ENCODE measurements around the gene SEMA6A.
A peak's percentile ranks its signal among the peaks of the same experiment; 100 is the strongest.

Gene SEMA6A

DNA sequence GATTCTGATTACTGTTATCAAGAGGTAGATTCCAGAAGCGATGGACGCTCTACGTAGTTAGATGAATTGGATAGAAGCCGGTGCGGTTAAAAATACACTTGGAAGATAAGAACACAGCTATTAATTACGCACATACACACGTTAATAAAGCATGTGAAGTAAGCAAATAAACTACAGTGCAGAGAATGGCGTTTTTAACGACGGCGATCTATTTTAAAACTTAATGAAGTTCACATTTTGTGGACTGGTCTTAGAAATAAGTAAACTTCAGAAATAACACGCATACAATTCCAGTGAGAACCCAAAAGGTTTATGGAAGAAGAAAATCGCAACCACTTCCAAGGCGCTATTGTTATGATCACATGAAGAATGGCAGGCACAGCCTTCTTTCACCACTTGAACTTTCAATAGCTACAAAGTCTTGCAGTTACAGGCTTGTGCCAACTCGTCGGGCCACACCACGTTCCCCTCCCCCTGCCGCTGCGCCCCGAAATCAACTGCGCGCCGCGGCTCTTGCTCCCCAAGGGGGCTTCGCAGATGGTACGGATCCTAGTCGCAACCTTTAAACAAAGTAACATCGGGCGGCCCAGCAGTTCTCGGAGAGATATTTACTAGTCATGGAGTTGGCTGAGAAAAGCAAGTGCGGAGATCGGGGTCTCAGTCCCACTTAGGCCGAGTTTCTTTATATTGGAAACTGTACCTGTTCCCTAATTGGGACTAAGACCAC lies 866 bp upstream of the SEMA6A start:
- peak; percentile 18 for DNase-seq (ENCODE audit: low read depth)
- peaks cover 23% of the 10 kb centered on the region for H3K4me1 ChIP-seq (ENCODE audit: control insufficient read depth, insufficient read depth, low read length)
- H3K36me3 ChIP-seq (ENCODE audit: control insufficient read depth, insufficient read depth, low read length, severe bottlenecking) = no peaks in the 10 kb centered on the region
- H3K4me3 ChIP-seq (ENCODE audit: low read length) = peak overlapping the region; percentile 87
- H3K9ac ChIP-seq (ENCODE audit: low read length) = peak overlapping the region; percentile 42
- no peaks in the 10 kb centered on the region for H3K9me3 ChIP-seq (ENCODE audit: control insufficient read depth, low read length)
- H3K27me3 ChIP-seq (replicated peaks; ENCODE audit: control insufficient read depth, insufficient read depth, low read length) = peaks cover 49% of the 10 kb centered on the region

DNA sequence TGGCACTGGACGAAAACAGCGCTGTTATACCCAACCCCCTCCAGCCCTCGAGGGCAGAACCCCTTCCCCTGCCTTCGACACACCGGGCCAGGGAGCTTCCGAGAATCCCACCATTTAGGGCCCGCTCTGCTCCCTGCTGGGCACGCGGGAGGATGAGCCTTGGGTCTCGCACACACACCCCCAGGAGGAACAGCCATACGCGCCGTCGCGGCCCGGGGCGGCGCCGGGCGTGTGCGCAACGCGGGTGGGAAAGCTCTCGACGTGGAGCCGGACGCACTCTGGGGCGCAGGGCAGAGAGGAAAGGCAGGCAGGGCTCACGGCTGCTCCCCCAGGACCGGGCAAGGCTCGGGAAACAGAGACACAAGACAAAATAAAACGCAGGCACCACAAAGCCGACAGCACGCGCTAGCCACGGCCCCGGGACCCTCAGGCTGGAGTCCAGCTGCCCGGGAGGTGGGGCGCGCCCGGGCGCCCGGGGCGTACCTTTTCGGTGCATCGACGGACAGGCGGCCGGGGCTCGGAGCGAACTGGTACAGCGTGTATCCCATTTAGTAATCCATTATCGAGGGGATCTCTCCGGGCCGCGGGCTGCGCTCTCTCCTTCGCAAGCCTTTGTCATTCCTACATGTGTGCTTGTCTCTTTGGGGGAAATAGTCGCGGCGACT lies 789 bp downstream of the SEMA6A start:
- Histone ChIP-seq H3K9me3 (ENCODE audit: control insufficient read depth, low read length) (no peaks in the 10 kb centered on the region), H3K4me3 (ENCODE audit: low read length) (peak overlapping the region; percentile 87), H3K9ac (ENCODE audit: low read length) (peak overlapping the region; percentile 25), H3K4me1 (ENCODE audit: control insufficient read depth, insufficient read depth, low read length) (peaks cover 23% of the 10 kb centered on the region), H3K27me3 (replicated peaks; ENCODE audit: control insufficient read depth, insufficient read depth, low read length) (peaks cover 49% of the 10 kb centered on the region), H3K36me3 (ENCODE audit: control insufficient read depth, insufficient read depth, low read length, severe bottlenecking) (no peaks in the 10 kb centered on the region)
- peak; percentile 35 for DNase-seq (ENCODE audit: low read depth)

DNA sequence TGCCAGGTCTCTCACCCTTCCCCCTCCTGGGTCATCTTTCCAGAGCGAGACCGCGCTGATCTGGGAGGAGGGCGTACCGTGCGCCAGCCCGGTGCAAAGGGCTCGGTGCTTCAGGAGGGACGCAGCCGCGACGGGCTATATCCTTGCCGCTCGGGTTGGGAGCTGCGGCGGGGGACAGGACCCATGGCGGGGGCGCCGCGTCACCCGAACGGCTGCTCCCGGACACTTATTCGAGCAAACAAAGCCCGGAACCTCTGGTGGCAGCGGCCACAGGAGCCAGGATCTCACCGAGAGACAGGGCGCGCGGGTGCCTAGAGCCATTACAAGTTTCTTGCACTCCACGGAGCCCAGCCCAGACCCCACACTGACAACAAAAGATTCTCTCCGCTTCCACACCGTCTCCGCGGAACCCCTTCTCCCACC lies 1.3 kb downstream of the SEMA6A start:
- H3K4me3 ChIP-seq (ENCODE audit: low read length) = peak overlapping the region; percentile 87
- no peaks in the 10 kb centered on the region for H3K36me3 ChIP-seq (ENCODE audit: control insufficient read depth, insufficient read depth, low read length, severe bottlenecking)
- H3K9me3 ChIP-seq (ENCODE audit: control insufficient read depth, low read length) = no peaks in the 10 kb centered on the region
- DNase-seq (ENCODE audit: low read depth) = peak; percentile 8
- H3K9ac ChIP-seq (ENCODE audit: low read length) = no peak overlapping the region
- peaks cover 49% of the 10 kb centered on the region for H3K27me3 ChIP-seq (replicated peaks; ENCODE audit: control insufficient read depth, insufficient read depth, low read length)
- peaks cover 23% of the 10 kb centered on the region for H3K4me1 ChIP-seq (ENCODE audit: control insufficient read depth, insufficient read depth, low read length)

- peak; percentile 11 for DNase-seq (ENCODE audit: low read depth)
- Histone ChIP-seq H3K4me3 (ENCODE audit: low read length) (peak overlapping the region; percentile 87), H3K4me1 (ENCODE audit: control insufficient read depth, insufficient read depth, low read length) (peaks cover 23% of the 10 kb centered on the region), H3K9ac (ENCODE audit: low read length) (no peak overlapping the region), H3K9me3 (ENCODE audit: control insufficient read depth, low read length) (no peaks in the 10 kb centered on the region), H3K36me3 (ENCODE audit: control insufficient read depth, insufficient read depth, low read length, severe bottlenecking) (no peaks in the 10 kb centered on the region), H3K27me3 (replicated peaks; ENCODE audit: control insufficient read depth, insufficient read depth, low read length) (peaks cover 45% of the 10 kb centered on the region)
Measured at GRCh38 chr5:116572350-116573278, 2.0 kb downstream of the SEMA6A start.

DNA sequence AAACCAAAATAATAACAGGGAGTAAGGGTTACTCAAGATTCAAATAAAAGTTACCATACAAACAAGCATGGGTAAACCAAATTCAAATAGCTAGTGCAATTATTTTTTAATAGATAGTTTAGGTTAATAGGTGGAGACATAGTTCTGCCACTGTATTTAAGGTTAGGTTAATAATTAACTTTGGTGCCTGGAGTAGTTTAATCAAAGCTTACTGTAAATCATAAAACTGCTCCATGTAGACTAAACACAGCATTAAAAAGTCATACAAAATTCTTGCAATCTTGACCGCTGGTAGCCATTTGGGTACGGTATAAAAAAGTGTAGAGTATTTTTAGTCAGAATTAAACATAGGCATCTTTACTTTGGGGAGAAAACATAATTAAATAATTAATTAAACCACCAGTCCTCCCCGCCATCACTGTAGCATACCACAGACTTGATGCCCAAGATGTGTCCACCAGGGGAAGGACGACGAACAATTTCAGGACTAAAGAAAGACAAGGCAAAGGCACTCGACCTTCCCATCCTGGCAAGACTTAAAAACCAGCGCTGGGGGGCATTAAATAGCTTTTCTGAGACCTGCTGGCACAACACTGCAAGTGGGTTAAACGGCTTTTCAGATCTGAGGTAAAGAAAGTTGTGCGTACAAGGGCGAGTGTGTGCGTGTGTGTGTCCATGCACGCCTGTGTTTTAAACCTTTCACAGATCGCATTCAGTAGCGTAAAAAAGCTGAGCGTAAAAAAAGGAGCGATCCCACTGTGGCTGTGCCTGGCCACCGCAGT lies 2.9 kb downstream of the SEMA6A start:
- no peaks in the 10 kb centered on the region for H3K9me3 ChIP-seq (ENCODE audit: control insufficient read depth, low read length)
- no peaks in the 10 kb centered on the region for H3K36me3 ChIP-seq (ENCODE audit: control insufficient read depth, insufficient read depth, low read length, severe bottlenecking)
- H3K9ac ChIP-seq (ENCODE audit: low read length) = no peak overlapping the region
- peaks cover 36% of the 10 kb centered on the region for H3K27me3 ChIP-seq (replicated peaks; ENCODE audit: control insufficient read depth, insufficient read depth, low read length)
- no peak overlapping the region for H3K4me3 ChIP-seq (ENCODE audit: low read length)
- H3K4me1 ChIP-seq (ENCODE audit: control insufficient read depth, insufficient read depth, low read length) = peaks cover 23% of the 10 kb centered on the region
- DNase-seq (ENCODE audit: low read depth) = no peak

DNA sequence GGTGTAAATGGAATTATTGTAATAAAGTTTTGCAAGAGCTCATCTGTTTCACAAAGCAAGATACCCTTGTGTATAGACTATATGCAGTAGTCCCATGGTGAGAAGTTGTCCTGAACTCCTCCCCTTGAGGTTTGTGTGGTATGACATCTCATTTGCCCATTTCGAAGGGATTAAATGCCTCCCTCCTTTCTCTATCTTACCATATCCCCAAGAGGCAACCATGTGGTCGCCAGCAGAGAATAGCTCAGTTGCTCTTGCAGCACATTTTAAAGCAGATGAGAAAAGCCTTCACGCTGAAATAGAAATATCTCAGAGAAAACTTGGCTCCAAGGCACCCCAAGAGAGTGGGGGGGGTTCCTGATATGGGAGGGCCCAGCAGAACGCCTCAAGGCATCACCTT lies 4.6 kb downstream of the SEMA6A start:
- no peak for DNase-seq (ENCODE audit: low read depth)
- Histone ChIP-seq H3K4me1 (ENCODE audit: control insufficient read depth, insufficient read depth, low read length) (peaks cover 13% of the 10 kb centered on the region), H3K9ac (ENCODE audit: low read length) (no peak overlapping the region), H3K9me3 (ENCODE audit: control insufficient read depth, low read length) (no peaks in the 10 kb centered on the region), H3K4me3 (ENCODE audit: low read length) (no peak overlapping the region), H3K27me3 (replicated peaks; ENCODE audit: control insufficient read depth, insufficient read depth, low read length) (peaks cover 27% of the 10 kb centered on the region), H3K36me3 (ENCODE audit: control insufficient read depth, insufficient read depth, low read length, severe bottlenecking) (no peaks in the 10 kb centered on the region)

DNA sequence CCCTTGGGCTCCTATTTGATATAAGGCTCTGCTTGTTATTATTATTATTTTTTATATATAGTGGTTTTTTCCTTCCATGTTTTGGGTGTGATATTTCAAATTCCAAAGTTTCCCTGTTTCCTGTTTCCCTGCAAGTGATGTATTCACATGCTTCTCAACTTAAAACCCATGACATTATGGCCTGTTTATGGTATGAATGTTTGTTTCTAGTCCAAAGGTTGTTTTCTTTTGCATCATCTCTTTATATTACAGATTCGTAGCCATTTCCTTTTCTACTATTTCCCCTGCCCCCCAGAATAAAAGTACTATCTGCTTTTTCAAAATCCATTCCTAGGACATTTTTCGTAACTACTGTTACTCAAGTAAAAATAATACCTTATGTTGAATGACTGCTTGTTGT lies 7.5 kb downstream of the SEMA6A start:
- DNase-seq (ENCODE audit: low read depth) = no peak
- Histone ChIP-seq H3K27me3 (replicated peaks; ENCODE audit: control insufficient read depth, insufficient read depth, low read length) (peaks cover 6% of the 10 kb centered on the region), H3K4me3 (ENCODE audit: low read length) (no peak overlapping the region), H3K4me1 (ENCODE audit: control insufficient read depth, insufficient read depth, low read length) (no peaks in the 10 kb centered on the region), H3K36me3 (ENCODE audit: control insufficient read depth, insufficient read depth, low read length, severe bottlenecking) (no peaks in the 10 kb centered on the region), H3K9me3 (ENCODE audit: control insufficient read depth, low read length) (no peaks in the 10 kb centered on the region), H3K9ac (ENCODE audit: low read length) (no peak overlapping the region)

DNA sequence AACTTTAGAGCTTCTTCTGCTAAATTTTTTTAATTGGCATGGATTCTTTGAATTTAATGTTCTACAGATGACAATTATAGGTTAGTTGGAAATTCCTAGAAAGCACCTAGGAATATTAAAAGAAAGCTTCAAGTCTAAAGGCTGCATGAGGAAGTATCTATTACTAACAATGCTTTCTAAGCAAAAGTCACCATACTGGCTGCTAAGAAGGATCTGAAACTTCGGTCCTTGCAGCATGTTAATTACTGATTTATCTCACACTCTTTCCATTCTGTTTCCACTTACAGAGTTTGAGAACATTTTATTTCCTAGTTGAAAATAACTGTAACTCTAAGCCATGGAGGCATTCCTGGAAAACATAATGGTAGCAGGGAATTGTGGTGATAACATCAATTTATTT lies 8.4 kb downstream of the SEMA6A start:
- no peak for DNase-seq (ENCODE audit: low read depth)
- H3K4me3 ChIP-seq (ENCODE audit: low read length) = no peak overlapping the region
- no peaks in the 10 kb centered on the region for H3K4me1 ChIP-seq (ENCODE audit: control insufficient read depth, insufficient read depth, low read length)
- H3K9ac ChIP-seq (ENCODE audit: low read length) = no peak overlapping the region
- no peaks in the 10 kb centered on the region for H3K36me3 ChIP-seq (ENCODE audit: control insufficient read depth, insufficient read depth, low read length, severe bottlenecking)
- no peaks in the 10 kb centered on the region for H3K27me3 ChIP-seq (replicated peaks; ENCODE audit: control insufficient read depth, insufficient read depth, low read length)
- H3K9me3 ChIP-seq (ENCODE audit: control insufficient read depth, low read length) = no peaks in the 10 kb centered on the region

GRCh38 chr5:116564756-116565490 lies 9.7 kb downstream of the SEMA6A start:
- Histone ChIP-seq H3K36me3 (ENCODE audit: control insufficient read depth, insufficient read depth, low read length, severe bottlenecking) (no peaks in the 10 kb centered on the region), H3K4me3 (ENCODE audit: low read length) (no peak overlapping the region), H3K9ac (ENCODE audit: low read length) (no peak overlapping the region), H3K9me3 (ENCODE audit: control insufficient read depth, low read length) (no peaks in the 10 kb centered on the region), H3K27me3 (replicated peaks; ENCODE audit: control insufficient read depth, insufficient read depth, low read length) (no peaks in the 10 kb centered on the region), H3K4me1 (ENCODE audit: control insufficient read depth, insufficient read depth, low read length) (no peaks in the 10 kb centered on the region)
- DNase-seq (ENCODE audit: low read depth) = no peak

GRCh38 chr5:116564312-116564711 lies 10.3 kb downstream of the SEMA6A start:
- H3K27me3 ChIP-seq (replicated peaks; ENCODE audit: control insufficient read depth, insufficient read depth, low read length) = no peaks in the 10 kb centered on the region
- no peaks in the 10 kb centered on the region for H3K4me1 ChIP-seq (ENCODE audit: control insufficient read depth, insufficient read depth, low read length)

More at GRCh38 chr5:116564312-116564711, 10.3 kb downstream of the SEMA6A start:
- Histone ChIP-seq H3K4me3 (ENCODE audit: low read length) (no peak overlapping the region), H3K9me3 (ENCODE audit: control insufficient read depth, low read length) (no peaks in the 10 kb centered on the region), H3K36me3 (ENCODE audit: control insufficient read depth, insufficient read depth, low read length, severe bottlenecking) (no peaks in the 10 kb centered on the region), H3K9ac (ENCODE audit: low read length) (no peak overlapping the region)
- no peak for DNase-seq (ENCODE audit: low read depth)
